A549 (cell line): ENCODE measurements around the gene PPM1J. TPM values are rescaled to one million over a fixed set of nuclear protein-coding genes. Genes with fewer than 3 reads are reported as not detected.

ENCODE experiments used
- ATAC-seq, 2 experiments: fragments of 200-7000 bp in 1 of 2; fragments of >200 bp in 1 of 2; cut with Nextera tagmentation in 1 of 2; cut with Tn5 transposase in 1 of 2; 3 replicates each; pipeline versions ENCODE4 v1.8.0 to v1.9.1; 2018 to 2020; ENCODE audit warnings: mild to moderate bottlenecking in 1 of 2, moderate library complexity in 1 of 2
- CTCF ChIA-PET: fragments of 300-600 bp; sonication (Branson Sonifier 250); formaldehyde crosslinking; extraction: SDS; loops from one replicate; lab custom pipeline; 2021; ENCODE audit warnings: antibody characterized with exemption, inconsistent platforms; lab: Yijun Ruan, JAX
- POLR2A ChIA-PET: fragments of 350-600 bp; formaldehyde crosslinking; extraction: SDS; loops from one replicate; lab custom pipeline; 2021; ENCODE audit warnings: antibody characterized with exemption, inconsistent platforms; lab: Yijun Ruan, JAX
- DNase-seq, 2 experiments: peaks; one replicate each; pipeline versions ENCODE4 v3.0.0 to v3.0.0-alpha.2; 2011 to 2016; ENCODE audit warnings: low read depth in 1 of 2, low spot score in 1 of 2
- FAIRE-seq: peaks from 2 replicates; lab custom pipeline; 2011; peaks lifted over from hg19 to GRCh38; lab: Jason Lieb, UNC
- H3K27ac ChIP-seq, 2 experiments: fragments of >200 bp; sonication (Bioruptor Twin); formaldehyde crosslinking; 3 replicates each; pipeline ENCODE4 v1.5.1; 2016 to 2017
- H3K4me1 ChIP-seq: fragments of >200 bp; sonication (Bioruptor Twin); formaldehyde crosslinking; 3 replicates; pipeline ENCODE4 v1.6.1; 2016
- H3K4me2 ChIP-seq: fragments of >200 bp; sonication (Bioruptor Twin); formaldehyde crosslinking; 3 replicates; pipeline ENCODE4 v1.6.1; 2016
- H3K4me3 ChIP-seq: fragments of >200 bp; sonication (Bioruptor Twin); formaldehyde crosslinking; 3 replicates; pipeline ENCODE4 v1.5.1; 2016
- H3K9me3 ChIP-seq: fragments of >200 bp; sonication (Bioruptor Twin); formaldehyde crosslinking; 3 replicates; pipeline ENCODE4 v1.6.1; 2016
- CEBPB ChIP-seq, 2 experiments: fragments of >200 bp in 1 of 2; sonication (Bioruptor Twin) in 1 of 2; formaldehyde crosslinking in 1 of 2; IDR thresholded peaks; 2 replicates each; pipeline ENCODE4 v1.6.1; 2012 to 2016
- CHD2 ChIP-seq: fragments of 150-350 bp; IDR thresholded peaks from 2 replicates; pipeline ENCODE4 v1.6.1; 2014; ENCODE audit warnings: low read length; ENCODE audit not compliant: partially characterized antibody
- EHMT2 ChIP-seq: fragments of 200-600 bp; sonication (generic); IDR thresholded peaks from 2 replicates; pipeline ENCODE4 v1.6.1; 2016; ENCODE audit warnings: antibody characterized with exemption, low read depth, mild to moderate bottlenecking, moderate library complexity
- EP300 ChIP-seq, 2 experiments: fragments of >200 bp; sonication (Bioruptor Twin); formaldehyde crosslinking; IDR thresholded peaks; 2 replicates in 1 of 2; 3 replicates in 1 of 2; pipeline ENCODE4 v1.6.1; 2016 to 2017
- ESRRA ChIP-seq: fragments of 150-350 bp; IDR thresholded peaks from 2 replicates; pipeline ENCODE4 v1.6.1; 2014; ENCODE audit warnings: mild to moderate bottlenecking, low read length, borderline replicate concordance
- HDAC2 ChIP-seq: fragments of 200-600 bp; sonication (generic); IDR thresholded peaks from 2 replicates; pipeline ENCODE4 v1.6.1; 2016
- HEYL ChIP-seq: fragments of 250-450 bp; sonication (Bioruptor Pico); IDR thresholded peaks from 2 replicates; pipeline ENCODE4 v1.8.0; 2021; ENCODE audit warnings: mild to moderate bottlenecking, moderate library complexity
- HOXA7 ChIP-seq: fragments of 250-450 bp; sonication (Bioruptor Pico); IDR thresholded peaks from 2 replicates; pipeline ENCODE4 v1.5.0; 2020; ENCODE audit warnings: mild to moderate bottlenecking, moderate library complexity
- JUNB ChIP-seq: fragments of >200 bp; sonication (Bioruptor Twin); formaldehyde crosslinking; IDR thresholded peaks from 2 replicates; pipeline ENCODE4 v1.6.1; 2016
- KDM1A ChIP-seq: fragments of 200-600 bp; sonication (generic); IDR thresholded peaks from 2 replicates; pipeline ENCODE4 v1.6.1; 2016; ENCODE audit warnings: low read depth, mild to moderate bottlenecking
- MAZ ChIP-seq: fragments of 150-350 bp; IDR thresholded peaks from 2 replicates; pipeline ENCODE4 v1.6.1; 2014; ENCODE audit warnings: antibody characterized with exemption, low read depth, low read length, borderline replicate concordance
- NFE2L2 ChIP-seq: fragments of 150-350 bp; conservative IDR thresholded peaks from 2 replicates; pipeline ENCODE4 v1.6.1; 2014; ENCODE audit warnings: low read length
- NR3C1 ChIP-seq: fragments of >200 bp; sonication (Bioruptor Twin); formaldehyde crosslinking; IDR thresholded peaks from 3 replicates; pipeline ENCODE4 v1.6.1; 2017
- PHF8 ChIP-seq: fragments of 200-600 bp; sonication (generic); IDR thresholded peaks from 2 replicates; pipeline ENCODE4 v1.6.1; 2016; ENCODE audit warnings: low read depth, mild to moderate bottlenecking, antibody characterized with exemption, moderate library complexity, borderline replicate concordance
- RNF2 ChIP-seq: fragments of 200-600 bp; sonication (generic); IDR thresholded peaks from 2 replicates; pipeline ENCODE4 v1.6.1; 2016; ENCODE audit warnings: low read depth, mild to moderate bottlenecking, antibody characterized with exemption, moderate library complexity, borderline replicate concordance
- SREBF2 ChIP-seq: fragments of 450-650 bp; IDR thresholded peaks from 2 replicates; pipeline ENCODE4 v1.6.1; 2014; ENCODE audit warnings: mild to moderate bottlenecking, moderate library complexity
- TP53 ChIP-seq: fragments of 250-450 bp; sonication (Bioruptor Pico); IDR thresholded peaks from 2 replicates; pipeline ENCODE4 v1.5.0; 2021; ENCODE audit warnings: mild to moderate bottlenecking, moderate library complexity
- WGBS: methylation state at CpG from one replicate; pipeline ENCODE4 v1.1.6; 2017; ENCODE audit errors: missing lambda C conversion rate; 5-methylcytosine and 5-hydroxymethylcytosine counted together
- polyA plus RNA-seq, 4 experiments: library from polyadenylated mRNA; depleted of rRNA in 3 of 4; stranded (reverse); fragments of >200 nt; fragmentation: RNase III in 1 of 4; extraction: RNeasy Plus Mini Kit Qiagen cat#74134 plus additional on column Dnase treatment in 1 of 4; gene quantifications; 2 replicates in 3 of 4; 3 replicates in 1 of 4; pipeline ENCODE4 v1.2.3, GENCODE V29; 2011 to 2017
- TF ChIP-seq, protein P1 (sequence below): IDR thresholded peaks from 2 replicates; pipeline ENCODE4 v1.6.1; 2012
- TF ChIP-seq, protein P2 (sequence below): IDR thresholded peaks from 2 replicates; pipeline ENCODE4 v1.6.1; 2012; ENCODE audit warnings: low read depth, borderline replicate concordance
- TF ChIP-seq, protein P3 (sequence below): fragments of 150-350 bp; IDR thresholded peaks from 2 replicates; pipeline ENCODE4 v1.6.1; 2014; ENCODE audit warnings: low read depth, mild to moderate bottlenecking, low read length
- TF ChIP-seq, protein P4 (sequence below): fragments of >200 bp; sonication (Bioruptor Twin); formaldehyde crosslinking; IDR thresholded peaks from 3 replicates; pipeline ENCODE4 v1.5.1; 2016
- TF ChIP-seq, protein P5 (sequence below): IDR thresholded peaks from 2 replicates; pipeline ENCODE4 v1.6.1; 2012

The PPM1J gene
- polyA plus RNA-seq, 2 of the 4 experiments (the other 2 are of a cell fraction): 0.32 to 0.62 TPM

DNA sequence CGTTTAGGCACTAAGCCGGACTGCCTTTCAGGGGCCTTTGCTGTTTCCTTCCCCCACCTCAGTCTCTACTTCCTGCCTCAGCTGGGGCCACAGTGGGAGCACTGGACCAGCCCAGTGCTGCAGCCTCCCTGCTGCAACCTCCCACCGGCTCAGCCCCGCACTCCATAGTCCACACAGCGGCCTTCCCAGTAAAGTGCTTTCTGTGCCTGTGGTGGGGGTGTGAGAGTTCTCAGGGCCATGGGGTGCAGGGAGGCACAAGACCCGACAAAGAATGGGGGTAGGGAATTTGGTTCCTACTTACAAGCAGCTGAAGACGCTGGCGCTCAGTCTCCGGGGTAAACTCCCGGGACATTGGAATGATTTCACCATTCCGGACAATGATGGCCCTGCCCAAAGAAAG, 3.5 kb downstream of the PPM1J start:
- H3K4me2 ChIP-seq: no peak overlapping the region
- TF ChIP-seq TP53 (no peak), HDAC2 (no peak), MAZ (no peak), RNF2 (no peak)
- TF ChIP-seq, protein P1, sequence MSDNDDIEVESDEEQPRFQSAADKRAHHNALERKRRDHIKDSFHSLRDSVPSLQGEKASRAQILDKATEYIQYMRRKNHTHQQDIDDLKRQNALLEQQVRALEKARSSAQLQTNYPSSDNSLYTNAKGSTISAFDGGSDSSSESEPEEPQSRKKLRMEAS: no peak
- TF ChIP-seq, all 56 proteins: peak for 0
- no peak for DNase-seq
- FAIRE-seq: no peak
- Histone ChIP-seq H3K4me3 (no peak overlapping the region), H3K4me1 (peaks cover 12% of the 10 kb centered on the region; the same call in 2 of the 3 replicates), H3K9me3 (no peaks in the 10 kb centered on the region), H3K27ac (no peak overlapping the region)
- POLR2A ChIA-PET: no interaction called here
- WGBS: 81% methylated on average over 7 of the region's 11 CpGs
- no peak for ATAC-seq
- CTCF ChIA-PET: interaction anchor here (18.0 kb wide), 1 partner anchor 92 kb away, joined by 576 read pairs; no protein-coding TSS in a partner anchor

DNA sequence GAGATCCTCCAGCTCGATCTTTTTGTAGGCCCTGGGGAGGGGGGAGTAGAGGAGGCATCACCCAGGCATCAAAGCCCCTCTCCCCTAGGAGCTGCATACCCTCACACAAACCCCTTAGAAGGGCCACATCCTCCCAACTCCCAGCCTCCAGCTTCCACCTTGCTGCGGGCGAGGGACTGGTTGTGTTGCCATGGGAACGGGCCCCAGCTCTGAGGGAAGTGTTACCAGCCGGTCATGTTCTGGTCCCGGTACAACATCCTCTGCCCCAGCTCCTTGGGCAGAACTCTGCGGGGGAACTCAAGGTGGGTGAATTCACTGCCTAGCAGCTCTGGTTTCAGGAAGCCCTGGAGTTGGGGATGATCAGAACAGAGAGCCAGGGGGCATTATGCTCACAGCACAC, 4.1 kb downstream of the PPM1J start:
- WGBS: 58% methylated on average over 2 of the region's 7 CpGs
- CTCF ChIA-PET: interaction anchor here (0.8 to 18.0 kb wide), 4 partner anchors 36 to 319 kb away, joined by 3 to 576 read pairs (median 4); partner anchors contain the start of gene MOV10

More for the DNA sequence above, 4.1 kb downstream of the PPM1J start:
- no peak for DNase-seq
- no peak overlapping the region for H3K27ac ChIP-seq
- no peak overlapping the region for H3K4me3 ChIP-seq
- H3K4me2 ChIP-seq: no peak overlapping the region
- no peak for ATAC-seq
- POLR2A ChIA-PET: no interaction called here
- H3K4me1 ChIP-seq: peaks cover 12% of the 10 kb centered on the region; the same call in 2 of the 3 replicates
- TF ChIP-seq NR3C1: no peak
- TF ChIP-seq PHF8: no peak
- no peak for TF ChIP-seq HEYL (CRISPR knock-in tag)
- no peak for TF ChIP-seq NFE2L2
- TF ChIP-seq, protein P2, sequence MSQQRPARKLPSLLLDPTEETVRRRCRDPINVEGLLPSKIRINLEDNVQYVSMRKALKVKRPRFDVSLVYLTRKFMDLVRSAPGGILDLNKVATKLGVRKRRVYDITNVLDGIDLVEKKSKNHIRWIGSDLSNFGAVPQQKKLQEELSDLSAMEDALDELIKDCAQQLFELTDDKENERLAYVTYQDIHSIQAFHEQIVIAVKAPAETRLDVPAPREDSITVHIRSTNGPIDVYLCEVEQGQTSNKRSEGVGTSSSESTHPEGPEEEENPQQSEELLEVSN: no peak
- TF ChIP-seq HDAC2: no peak
- TF ChIP-seq, protein P3, sequence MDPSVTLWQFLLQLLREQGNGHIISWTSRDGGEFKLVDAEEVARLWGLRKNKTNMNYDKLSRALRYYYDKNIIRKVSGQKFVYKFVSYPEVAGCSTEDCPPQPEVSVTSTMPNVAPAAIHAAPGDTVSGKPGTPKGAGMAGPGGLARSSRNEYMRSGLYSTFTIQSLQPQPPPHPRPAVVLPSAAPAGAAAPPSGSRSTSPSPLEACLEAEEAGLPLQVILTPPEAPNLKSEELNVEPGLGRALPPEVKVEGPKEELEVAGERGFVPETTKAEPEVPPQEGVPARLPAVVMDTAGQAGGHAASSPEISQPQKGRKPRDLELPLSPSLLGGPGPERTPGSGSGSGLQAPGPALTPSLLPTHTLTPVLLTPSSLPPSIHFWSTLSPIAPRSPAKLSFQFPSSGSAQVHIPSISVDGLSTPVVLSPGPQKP: no peak
- TF ChIP-seq, protein P4, sequence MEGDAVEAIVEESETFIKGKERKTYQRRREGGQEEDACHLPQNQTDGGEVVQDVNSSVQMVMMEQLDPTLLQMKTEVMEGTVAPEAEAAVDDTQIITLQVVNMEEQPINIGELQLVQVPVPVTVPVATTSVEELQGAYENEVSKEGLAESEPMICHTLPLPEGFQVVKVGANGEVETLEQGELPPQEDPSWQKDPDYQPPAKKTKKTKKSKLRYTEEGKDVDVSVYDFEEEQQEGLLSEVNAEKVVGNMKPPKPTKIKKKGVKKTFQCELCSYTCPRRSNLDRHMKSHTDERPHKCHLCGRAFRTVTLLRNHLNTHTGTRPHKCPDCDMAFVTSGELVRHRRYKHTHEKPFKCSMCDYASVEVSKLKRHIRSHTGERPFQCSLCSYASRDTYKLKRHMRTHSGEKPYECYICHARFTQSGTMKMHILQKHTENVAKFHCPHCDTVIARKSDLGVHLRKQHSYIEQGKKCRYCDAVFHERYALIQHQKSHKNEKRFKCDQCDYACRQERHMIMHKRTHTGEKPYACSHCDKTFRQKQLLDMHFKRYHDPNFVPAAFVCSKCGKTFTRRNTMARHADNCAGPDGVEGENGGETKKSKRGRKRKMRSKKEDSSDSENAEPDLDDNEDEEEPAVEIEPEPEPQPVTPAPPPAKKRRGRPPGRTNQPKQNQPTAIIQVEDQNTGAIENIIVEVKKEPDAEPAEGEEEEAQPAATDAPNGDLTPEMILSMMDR: no peak
- TF ChIP-seq HOXA7 (CRISPR knock-in tag): no peak
- TF ChIP-seq, protein P5, sequence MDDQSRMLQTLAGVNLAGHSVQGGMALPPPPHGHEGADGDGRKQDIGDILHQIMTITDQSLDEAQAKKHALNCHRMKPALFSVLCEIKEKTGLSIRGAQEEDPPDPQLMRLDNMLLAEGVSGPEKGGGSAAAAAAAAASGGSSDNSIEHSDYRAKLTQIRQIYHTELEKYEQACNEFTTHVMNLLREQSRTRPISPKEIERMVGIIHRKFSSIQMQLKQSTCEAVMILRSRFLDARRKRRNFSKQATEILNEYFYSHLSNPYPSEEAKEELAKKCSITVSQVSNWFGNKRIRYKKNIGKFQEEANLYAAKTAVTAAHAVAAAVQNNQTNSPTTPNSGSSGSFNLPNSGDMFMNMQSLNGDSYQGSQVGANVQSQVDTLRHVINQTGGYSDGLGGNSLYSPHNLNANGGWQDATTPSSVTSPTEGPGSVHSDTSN: no peak
- no peak for TF ChIP-seq EP300 (IDR thresholded peaks at IDR 0.05)
- TF ChIP-seq JUNB: no peak
- no peak for TF ChIP-seq KDM1A
- TF ChIP-seq CHD2: no peak
- no peak for TF ChIP-seq CEBPB (IDR thresholded peaks at IDR 0.05)
- TF ChIP-seq SREBF2: no peak
- TF ChIP-seq EHMT2: no peak
- TF ChIP-seq, protein P1: no peak
- no peak for TF ChIP-seq ESRRA
- TF ChIP-seq, all 56 proteins: peak for 0
- FAIRE-seq: no peak
- no peaks in the 10 kb centered on the region for H3K9me3 ChIP-seq
